WTC11 (cell line): ENCODE results near the gene THSD7B.

Experiments
- TCF7 ChIP-seq: sonication (generic); formaldehyde crosslinking; IDR thresholded peaks from 2 replicates; pipeline ENCODE4 v1.8.0; 2022; ENCODE audit warnings: mild to moderate bottlenecking, low read depth, missing genetic modification reagents, moderate library complexity
- TF ChIP-seq, protein P1 (sequence below): fragments of 200-600 bp; IDR thresholded peaks from 2 replicates; pipeline ENCODE4 v1.8.0; 2022; ENCODE audit warnings: antibody characterized with exemption

GRCh38 chr2:137336067-137336466 lies 570.7 kb downstream of the THSD7B start:
- TF ChIP-seq, protein P1, sequence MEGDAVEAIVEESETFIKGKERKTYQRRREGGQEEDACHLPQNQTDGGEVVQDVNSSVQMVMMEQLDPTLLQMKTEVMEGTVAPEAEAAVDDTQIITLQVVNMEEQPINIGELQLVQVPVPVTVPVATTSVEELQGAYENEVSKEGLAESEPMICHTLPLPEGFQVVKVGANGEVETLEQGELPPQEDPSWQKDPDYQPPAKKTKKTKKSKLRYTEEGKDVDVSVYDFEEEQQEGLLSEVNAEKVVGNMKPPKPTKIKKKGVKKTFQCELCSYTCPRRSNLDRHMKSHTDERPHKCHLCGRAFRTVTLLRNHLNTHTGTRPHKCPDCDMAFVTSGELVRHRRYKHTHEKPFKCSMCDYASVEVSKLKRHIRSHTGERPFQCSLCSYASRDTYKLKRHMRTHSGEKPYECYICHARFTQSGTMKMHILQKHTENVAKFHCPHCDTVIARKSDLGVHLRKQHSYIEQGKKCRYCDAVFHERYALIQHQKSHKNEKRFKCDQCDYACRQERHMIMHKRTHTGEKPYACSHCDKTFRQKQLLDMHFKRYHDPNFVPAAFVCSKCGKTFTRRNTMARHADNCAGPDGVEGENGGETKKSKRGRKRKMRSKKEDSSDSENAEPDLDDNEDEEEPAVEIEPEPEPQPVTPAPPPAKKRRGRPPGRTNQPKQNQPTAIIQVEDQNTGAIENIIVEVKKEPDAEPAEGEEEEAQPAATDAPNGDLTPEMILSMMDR: no peak
- no peak for TF ChIP-seq TCF7
